ENCODE data around the gene FLT3.
"Not testable (repeated sequence)": the region's sequence is repeated elsewhere in the genome, so short reads cannot be mapped to it uniquely, and the experiment has no call there.

FLT3 gene

DNA sequence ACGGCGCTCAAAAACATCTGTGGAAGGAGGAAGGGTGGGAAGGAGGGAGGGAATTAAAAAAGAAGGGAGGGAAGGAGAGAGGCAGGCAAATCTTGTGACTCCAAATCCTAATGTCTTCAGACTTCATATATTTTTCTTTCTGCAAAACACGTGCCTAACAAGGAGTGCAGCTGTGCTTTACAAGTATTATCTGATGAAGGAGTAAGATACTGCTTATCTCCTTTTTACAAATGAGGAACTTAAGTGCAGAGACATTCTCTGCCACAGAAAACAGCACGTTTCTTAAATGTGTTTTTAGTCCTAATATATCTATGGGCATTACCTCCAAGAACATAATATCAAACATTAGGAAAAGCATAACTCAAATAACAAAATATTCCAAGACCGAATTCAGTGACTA is 6.5 kb downstream of the FLT3 start:
- Histone ChIP-seq H3K9ac (ENCODE audit: low read length) (no peak overlapping the region), H3K9me2 (replicated peaks; ENCODE audit: insufficient read depth, low read length) (no peaks in the 10 kb centered on the region), H3F3A (ENCODE audit: insufficient read depth, low read length) (no peaks in the 10 kb centered on the region), H3K36me3 (replicated peaks; ENCODE audit: insufficient read depth, low read length) (no peaks in the 10 kb centered on the region), H3K27me3 (replicated peaks; ENCODE audit: insufficient read depth, low read length) (no peaks in the 10 kb centered on the region), H3K27ac (ENCODE audit: low read length) (no peak overlapping the region), H3K4me2 (ENCODE audit: low read depth, low read length) (no peak overlapping the region), H3K4me3 (ENCODE audit: low read length) (no peak overlapping the region), H4K20me1 (ENCODE audit: insufficient read depth, low read length) (no peaks in the 10 kb centered on the region), H3K9me3 (replicated peaks; ENCODE audit: insufficient read depth, low read length) (no peaks in the 10 kb centered on the region), H3K79me2 (ENCODE audit: low read length) (no peaks in the 10 kb centered on the region), H3K4me1 (ENCODE audit: low read length) (no peaks in the 10 kb centered on the region), H2AFZ (ENCODE audit: low read length) (no peak overlapping the region)
- TF ChIP-seq EZH2 (optimal IDR thresholded peaks at IDR 0.05; ENCODE audit: low read depth, low read length) (no peak), EZH2phosphoT487 (IDR thresholded peaks at IDR 0.05; ENCODE audit: low read length) (no peak)
- TF ChIP-seq, protein P1, sequence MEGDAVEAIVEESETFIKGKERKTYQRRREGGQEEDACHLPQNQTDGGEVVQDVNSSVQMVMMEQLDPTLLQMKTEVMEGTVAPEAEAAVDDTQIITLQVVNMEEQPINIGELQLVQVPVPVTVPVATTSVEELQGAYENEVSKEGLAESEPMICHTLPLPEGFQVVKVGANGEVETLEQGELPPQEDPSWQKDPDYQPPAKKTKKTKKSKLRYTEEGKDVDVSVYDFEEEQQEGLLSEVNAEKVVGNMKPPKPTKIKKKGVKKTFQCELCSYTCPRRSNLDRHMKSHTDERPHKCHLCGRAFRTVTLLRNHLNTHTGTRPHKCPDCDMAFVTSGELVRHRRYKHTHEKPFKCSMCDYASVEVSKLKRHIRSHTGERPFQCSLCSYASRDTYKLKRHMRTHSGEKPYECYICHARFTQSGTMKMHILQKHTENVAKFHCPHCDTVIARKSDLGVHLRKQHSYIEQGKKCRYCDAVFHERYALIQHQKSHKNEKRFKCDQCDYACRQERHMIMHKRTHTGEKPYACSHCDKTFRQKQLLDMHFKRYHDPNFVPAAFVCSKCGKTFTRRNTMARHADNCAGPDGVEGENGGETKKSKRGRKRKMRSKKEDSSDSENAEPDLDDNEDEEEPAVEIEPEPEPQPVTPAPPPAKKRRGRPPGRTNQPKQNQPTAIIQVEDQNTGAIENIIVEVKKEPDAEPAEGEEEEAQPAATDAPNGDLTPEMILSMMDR (IDR thresholded peaks at IDR 0.05; ENCODE audit: low read length): no peak
- no peak for DNase-seq

DNA sequence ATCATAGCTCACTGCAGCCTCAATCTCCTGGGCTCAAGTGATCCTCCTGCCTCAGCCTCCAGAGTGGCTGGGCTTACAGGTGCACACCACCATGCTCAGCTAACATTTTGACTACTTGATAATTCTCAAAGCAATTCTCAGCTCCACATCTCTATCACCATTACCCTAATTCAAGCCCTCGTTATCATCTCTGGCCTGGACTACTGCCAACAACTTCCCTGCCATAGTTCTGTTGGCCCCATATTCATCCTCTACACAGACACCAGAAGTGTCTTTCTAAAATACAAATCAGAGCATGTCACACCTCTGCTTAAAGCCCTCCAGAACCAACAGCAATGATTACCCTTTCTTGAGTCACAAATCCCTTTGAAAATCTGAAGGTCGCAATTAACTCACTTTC is 7.9 kb downstream of the FLT3 start:
- Histone ChIP-seq H3K27me3 (replicated peaks; ENCODE audit: insufficient read depth, low read length) (no peaks in the 10 kb centered on the region), H3K4me3 (ENCODE audit: low read length) (no peak overlapping the region), H3F3A (ENCODE audit: insufficient read depth, low read length) (no peaks in the 10 kb centered on the region), H2AFZ (ENCODE audit: low read length) (no peak overlapping the region), H3K27ac (ENCODE audit: low read length) (no peak overlapping the region), H3K9me2 (replicated peaks; ENCODE audit: insufficient read depth, low read length) (no peaks in the 10 kb centered on the region), H3K36me3 (replicated peaks; ENCODE audit: insufficient read depth, low read length) (no peaks in the 10 kb centered on the region), H3K4me2 (ENCODE audit: low read depth, low read length) (no peak overlapping the region), H3K4me1 (ENCODE audit: low read length) (no peaks in the 10 kb centered on the region), H3K79me2 (ENCODE audit: low read length) (no peaks in the 10 kb centered on the region), H3K9me3 (replicated peaks; ENCODE audit: insufficient read depth, low read length) (no peaks in the 10 kb centered on the region), H3K9ac (ENCODE audit: low read length) (no peak overlapping the region), H4K20me1 (ENCODE audit: insufficient read depth, low read length) (no peaks in the 10 kb centered on the region)
- DNase-seq: no peak
- TF ChIP-seq, protein P1 (IDR thresholded peaks at IDR 0.05; ENCODE audit: low read length): no peak
- TF ChIP-seq EZH2phosphoT487 (IDR thresholded peaks at IDR 0.05; ENCODE audit: low read length) (no peak), EZH2 (optimal IDR thresholded peaks at IDR 0.05; ENCODE audit: low read depth, low read length) (no peak)

DNA sequence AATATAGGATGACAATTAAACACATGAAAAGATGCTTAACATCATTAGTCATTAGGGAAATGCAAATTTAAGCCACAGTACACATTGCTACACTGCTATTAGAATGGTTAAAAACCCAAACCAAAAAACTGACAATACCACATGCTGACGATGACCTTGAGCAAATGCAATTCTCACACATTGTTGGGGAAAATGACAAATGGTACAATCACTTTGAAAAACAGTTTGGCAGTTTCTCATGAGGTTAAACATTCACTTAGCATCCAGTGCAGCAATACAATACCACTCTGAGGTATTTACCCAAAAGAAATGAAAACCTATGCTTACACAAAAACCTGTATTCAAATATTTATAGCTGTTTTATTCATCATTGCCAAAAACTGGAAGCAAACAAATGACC is 11.3 kb downstream of the FLT3 start:
- Histone ChIP-seq H3K4me2 (ENCODE audit: low read depth, low read length) (no peak overlapping the region), H3K9ac (ENCODE audit: low read length) (no peak overlapping the region), H3K9me2 (replicated peaks; ENCODE audit: insufficient read depth, low read length) (no peaks in the 10 kb centered on the region), H4K20me1 (ENCODE audit: insufficient read depth, low read length) (no peaks in the 10 kb centered on the region), H3K79me2 (ENCODE audit: low read length) (no peaks in the 10 kb centered on the region), H3K36me3 (replicated peaks; ENCODE audit: insufficient read depth, low read length) (no peaks in the 10 kb centered on the region), H3K27ac (ENCODE audit: low read length) (no peak overlapping the region), H2AFZ (ENCODE audit: low read length) (no peak overlapping the region), H3K27me3 (replicated peaks; ENCODE audit: insufficient read depth, low read length) (no peaks in the 10 kb centered on the region), H3K4me3 (ENCODE audit: low read length) (no peak overlapping the region), H3K9me3 (replicated peaks; ENCODE audit: insufficient read depth, low read length) (no peaks in the 10 kb centered on the region), H3F3A (ENCODE audit: insufficient read depth, low read length) (no peaks in the 10 kb centered on the region), H3K4me1 (ENCODE audit: low read length) (no peaks in the 10 kb centered on the region)
- DNase-seq: no peak
- TF ChIP-seq EZH2phosphoT487 (IDR thresholded peaks at IDR 0.05; ENCODE audit: low read length) (no peak), EZH2 (optimal IDR thresholded peaks at IDR 0.05; ENCODE audit: low read depth, low read length) (no peak)
- TF ChIP-seq, protein P1 (IDR thresholded peaks at IDR 0.05; ENCODE audit: low read length): no peak

GRCh38 chr13:28077820-28078219 is 22.6 kb downstream of the FLT3 start:
- H3K9me3 ChIP-seq (replicated peaks; ENCODE audit: insufficient read depth, low read length); H3K27ac ChIP-seq (ENCODE audit: low read length); H3K4me2 ChIP-seq (ENCODE audit: low read depth, low read length); DNase-seq; H3F3A ChIP-seq (ENCODE audit: insufficient read depth, low read length); H3K9ac ChIP-seq (ENCODE audit: low read length); H3K79me2 ChIP-seq (ENCODE audit: low read length); H2AFZ ChIP-seq (ENCODE audit: low read length); H3K4me3 ChIP-seq (ENCODE audit: low read length); H3K36me3 ChIP-seq (replicated peaks; ENCODE audit: insufficient read depth, low read length); H4K20me1 ChIP-seq (ENCODE audit: insufficient read depth, low read length); H3K27me3 ChIP-seq (replicated peaks; ENCODE audit: insufficient read depth, low read length); H3K4me1 ChIP-seq (ENCODE audit: low read length); H3K9me2 ChIP-seq (replicated peaks; ENCODE audit: insufficient read depth, low read length): not testable (repeated sequence)
